ENCODE measurements around the gene STON2. TPM values are rescaled to one million over a fixed set of nuclear protein-coding genes. Genes with fewer than 3 reads are reported as not detected.
A peak's percentile ranks its signal among the peaks of the same experiment; 100 is the strongest.

Gene STON2
- total and polyA plus RNA-seq, 7 donors = 4.8 to 147 (median 37.4) TPM

DNA sequence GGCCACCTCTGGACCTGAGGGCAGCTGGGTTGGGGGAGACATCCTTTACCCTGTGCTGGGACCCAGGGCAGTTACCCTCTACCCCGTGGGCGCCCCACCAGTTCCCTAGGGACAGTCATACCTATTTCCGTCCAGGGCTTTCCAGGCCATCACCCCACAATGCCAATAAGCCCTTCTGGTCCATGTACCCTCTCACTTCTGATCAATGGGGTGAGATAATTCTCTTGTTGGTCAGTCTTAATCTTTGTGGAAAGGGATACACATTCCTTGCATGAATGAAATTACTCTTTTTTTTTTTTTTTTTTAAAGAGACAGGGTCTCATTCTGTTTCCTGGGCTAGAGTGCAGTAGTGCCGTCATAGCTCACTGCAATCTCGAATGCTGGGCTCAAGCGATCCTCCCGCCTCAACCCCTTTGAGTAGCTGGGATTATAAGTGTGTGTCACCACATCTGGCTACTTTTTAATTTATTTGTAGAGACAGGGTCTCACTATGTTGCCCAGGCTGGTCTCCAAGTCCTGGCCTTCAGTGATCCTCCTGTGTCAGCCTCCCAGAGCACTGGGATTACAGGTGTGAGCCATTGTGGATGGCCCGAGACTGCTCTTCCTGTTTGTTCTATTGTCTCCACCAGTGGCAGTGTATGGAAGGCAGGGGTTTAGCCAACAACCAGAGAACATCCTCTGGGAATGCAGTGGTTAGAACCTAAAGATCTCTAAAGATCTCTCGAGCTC is 46.3 kb upstream of the STON2 start:
- H3K4me3 ChIP-seq = no peak overlapping the region
- intact Hi-C loops (cut with DNase I) = loop anchor here (5.0 kb wide), 2 partner anchors 34 to 44 kb away; partner anchors contain the start of gene STON2 (in 1 of the 2)
- H3K27me3 ChIP-seq (ENCODE audit: insufficient read depth in 3 of 3, low read length in 2 of 3) = no peaks in the 10 kb centered on the region
- TF ChIP-seq, protein P1, sequence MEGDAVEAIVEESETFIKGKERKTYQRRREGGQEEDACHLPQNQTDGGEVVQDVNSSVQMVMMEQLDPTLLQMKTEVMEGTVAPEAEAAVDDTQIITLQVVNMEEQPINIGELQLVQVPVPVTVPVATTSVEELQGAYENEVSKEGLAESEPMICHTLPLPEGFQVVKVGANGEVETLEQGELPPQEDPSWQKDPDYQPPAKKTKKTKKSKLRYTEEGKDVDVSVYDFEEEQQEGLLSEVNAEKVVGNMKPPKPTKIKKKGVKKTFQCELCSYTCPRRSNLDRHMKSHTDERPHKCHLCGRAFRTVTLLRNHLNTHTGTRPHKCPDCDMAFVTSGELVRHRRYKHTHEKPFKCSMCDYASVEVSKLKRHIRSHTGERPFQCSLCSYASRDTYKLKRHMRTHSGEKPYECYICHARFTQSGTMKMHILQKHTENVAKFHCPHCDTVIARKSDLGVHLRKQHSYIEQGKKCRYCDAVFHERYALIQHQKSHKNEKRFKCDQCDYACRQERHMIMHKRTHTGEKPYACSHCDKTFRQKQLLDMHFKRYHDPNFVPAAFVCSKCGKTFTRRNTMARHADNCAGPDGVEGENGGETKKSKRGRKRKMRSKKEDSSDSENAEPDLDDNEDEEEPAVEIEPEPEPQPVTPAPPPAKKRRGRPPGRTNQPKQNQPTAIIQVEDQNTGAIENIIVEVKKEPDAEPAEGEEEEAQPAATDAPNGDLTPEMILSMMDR (IDR thresholded peaks at IDR 0.05) = no peak
- H3K9me3 ChIP-seq = no peaks in the 10 kb centered on the region
- H3K27ac ChIP-seq = peak overlapping the region; percentile 82
- DNase-seq (no peak), ATAC-seq (no peak)
- H3K4me1 ChIP-seq = peaks cover 46% of the 10 kb centered on the region
- 58 to 62% (median 60%) methylated on average over 9 of the region's 9 CpGs for WGBS, 3 donors
- H3K36me3 ChIP-seq (ENCODE audit: insufficient read depth in 1 of 2, low read depth in 1 of 2) = no peaks in the 10 kb centered on the region

DNA sequence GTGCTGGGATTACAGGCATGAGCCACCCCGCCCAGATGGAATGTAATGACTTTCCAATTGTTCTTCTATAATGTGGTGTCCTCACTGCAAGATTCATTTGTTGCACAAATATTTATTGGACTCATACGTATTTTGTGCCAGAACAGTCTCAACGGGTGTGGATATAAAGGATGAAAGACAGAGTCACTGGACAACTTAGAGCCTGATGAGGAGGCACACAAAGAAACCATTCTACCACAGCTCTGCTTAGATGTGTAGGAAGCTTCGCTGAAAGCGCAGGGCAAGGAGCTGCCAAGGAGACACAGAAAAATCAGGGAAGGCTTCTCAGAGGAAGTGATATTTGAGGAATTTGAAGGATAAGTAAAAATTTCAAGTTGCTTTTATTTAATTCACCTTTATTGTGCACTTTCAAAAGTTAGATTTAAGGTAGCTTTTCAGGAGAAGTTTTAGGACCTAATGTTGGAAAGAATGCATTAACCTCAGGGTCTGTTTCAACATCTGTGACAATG is 41.6 kb upstream of the STON2 start:
- no peaks in the 10 kb centered on the region for H3K27me3 ChIP-seq (ENCODE audit: insufficient read depth in 3 of 3, low read length in 2 of 3)
- H3K4me3 ChIP-seq = no peak overlapping the region
- H3K9me3 ChIP-seq = no peaks in the 10 kb centered on the region
- intact Hi-C loops (cut with DNase I) = no loop called here
- H3K4me1 ChIP-seq = peaks cover 6% of the 10 kb centered on the region
- TF ChIP-seq, protein P1 (IDR thresholded peaks at IDR 0.05) = no peak
- 83 to 87% (median 84%) methylated on average over 5 of the region's 5 CpGs for WGBS, 3 donors
- no peaks in the 10 kb centered on the region for H3K36me3 ChIP-seq (ENCODE audit: insufficient read depth in 1 of 2, low read depth in 1 of 2)
- no peak for ATAC-seq
- DNase-seq = no peak
- H3K27ac ChIP-seq = no peak overlapping the region

DNA sequence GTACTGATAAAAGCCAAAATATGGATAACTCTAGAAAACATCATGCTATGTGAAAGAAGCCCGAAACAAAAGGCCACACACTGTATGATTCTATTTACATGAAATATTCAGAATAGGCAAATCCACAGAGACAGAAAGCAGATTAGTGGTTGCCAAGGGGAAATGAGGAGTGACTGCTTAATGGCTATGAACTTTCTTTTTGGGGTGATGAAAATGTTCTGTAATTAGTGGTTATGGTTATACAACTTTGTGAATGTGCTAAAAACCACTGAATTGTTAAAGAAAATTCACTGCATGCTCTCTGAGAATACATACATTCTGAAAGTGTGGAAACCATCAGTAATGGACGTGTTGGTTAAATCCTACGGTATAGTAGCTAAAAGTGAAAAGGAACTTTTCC is 39.9 kb upstream of the STON2 start:
- no peak for ATAC-seq
- DNase-seq = no peak
- TF ChIP-seq, protein P1 (IDR thresholded peaks at IDR 0.05) = no peak
- Histone ChIP-seq H3K27ac (no peak overlapping the region), H3K4me1 (peaks cover 3% of the 10 kb centered on the region), H3K36me3 (ENCODE audit: insufficient read depth in 1 of 2, low read depth in 1 of 2) (no peaks in the 10 kb centered on the region), H3K9me3 (no peaks in the 10 kb centered on the region), H3K4me3 (no peak overlapping the region), H3K27me3 (ENCODE audit: insufficient read depth in 3 of 3, low read length in 2 of 3) (no peaks in the 10 kb centered on the region)
- intact Hi-C loops (cut with DNase I) = no loop called here
- 85 to 94% (median 93%) methylated on average over 3 of the region's 3 CpGs for WGBS, 3 donors

DNA sequence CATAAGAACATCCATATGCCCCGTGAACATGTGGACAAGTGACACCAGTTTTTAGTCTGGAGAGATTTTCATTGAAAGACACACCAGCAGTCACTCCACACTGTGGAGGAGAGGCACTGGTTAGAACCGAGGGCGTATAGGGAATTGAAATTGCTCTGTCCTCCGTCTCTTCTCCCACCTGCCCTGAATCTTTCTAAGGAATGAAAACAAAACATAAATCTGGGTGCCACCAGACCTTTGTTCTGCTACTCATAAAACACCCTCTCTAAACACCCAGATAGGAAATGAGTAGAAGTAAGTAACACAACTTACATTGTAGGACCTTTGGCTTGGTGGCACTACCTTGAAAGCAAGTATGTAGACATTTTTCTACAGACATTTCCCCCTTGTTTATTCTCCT is 37.1 kb upstream of the STON2 start:
- WGBS, 3 donors = 42 to 56% (median 48%) methylated on average over 4 of the region's 4 CpGs

More for the DNA sequence above, 37.1 kb upstream of the STON2 start:
- Histone ChIP-seq H3K36me3 (ENCODE audit: insufficient read depth in 1 of 2, low read depth in 1 of 2) (no peaks in the 10 kb centered on the region), H3K4me1 (peaks cover 21% of the 10 kb centered on the region), H3K27me3 (ENCODE audit: insufficient read depth in 3 of 3, low read length in 2 of 3) (no peaks in the 10 kb centered on the region), H3K27ac (no peak overlapping the region), H3K4me3 (peak overlapping the region; percentile 71), H3K9me3 (no peaks in the 10 kb centered on the region)
- ATAC-seq (no peak), DNase-seq (no peak)
- intact Hi-C loops (cut with DNase I) = loop anchor here in 1 of 2 donors (5.0 kb wide), 1 partner anchor 35 kb away; the partner anchor contains the start of gene STON2
- TF ChIP-seq, protein P1 (IDR thresholded peaks at IDR 0.05) = no peak
